NCI-H1092 (cell line): ENCODE results near the gene MED13.
"Not testable (repeated sequence)": the region's sequence is repeated elsewhere in the genome, so short reads cannot be mapped to it uniquely, and the experiment has no call there.

Source experiments
- DNase-seq: peaks from one replicate; lab custom pipeline; 2025; lab: John Stamatoyannopoulos, UW

MED13 gene

GRCh38 chr17:61907361-61907760 is 157.7 kb downstream of the MED13 start:
- no peak for DNase-seq

- no peak for DNase-seq
Measured at GRCh38 chr17:61904094-61904710, 160.9 kb downstream of the MED13 start.

GRCh38 chr17:61903251-61903650 is 161.8 kb downstream of the MED13 start:
- DNase-seq: no peak

DNA sequence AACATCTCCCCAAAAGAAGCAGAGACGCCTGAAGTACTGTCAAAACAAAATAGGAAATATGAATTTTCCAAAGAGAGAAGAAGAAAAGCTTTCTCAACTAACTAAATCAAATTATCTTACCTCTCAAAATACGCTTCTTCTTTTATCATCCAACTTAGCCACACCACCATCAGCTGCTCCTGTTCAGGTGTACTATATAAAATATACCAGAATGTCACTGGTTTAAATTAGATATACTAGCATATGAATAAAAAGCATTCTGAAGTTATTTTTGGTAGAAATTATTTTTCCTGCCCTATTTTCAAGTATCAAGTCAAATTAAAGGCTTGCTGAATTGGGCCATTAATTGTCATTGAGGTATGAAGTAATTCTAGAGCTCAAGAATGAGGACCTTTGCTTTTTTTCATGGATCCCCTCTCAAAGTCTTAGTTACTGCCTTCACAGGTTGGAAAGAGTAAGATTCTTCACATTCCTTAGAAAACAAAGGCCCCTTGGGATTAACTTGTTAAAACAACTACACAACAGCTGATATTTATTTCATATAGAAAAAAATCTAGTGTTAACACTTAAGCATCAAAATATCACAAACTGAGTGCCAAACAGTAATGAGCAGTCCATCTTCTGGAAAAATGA is 167.4 kb downstream of the MED13 start:
- no peak for DNase-seq

GRCh38 chr17:61895391-61895790 is 169.7 kb downstream of the MED13 start:
- DNase-seq: no peak

DNA sequence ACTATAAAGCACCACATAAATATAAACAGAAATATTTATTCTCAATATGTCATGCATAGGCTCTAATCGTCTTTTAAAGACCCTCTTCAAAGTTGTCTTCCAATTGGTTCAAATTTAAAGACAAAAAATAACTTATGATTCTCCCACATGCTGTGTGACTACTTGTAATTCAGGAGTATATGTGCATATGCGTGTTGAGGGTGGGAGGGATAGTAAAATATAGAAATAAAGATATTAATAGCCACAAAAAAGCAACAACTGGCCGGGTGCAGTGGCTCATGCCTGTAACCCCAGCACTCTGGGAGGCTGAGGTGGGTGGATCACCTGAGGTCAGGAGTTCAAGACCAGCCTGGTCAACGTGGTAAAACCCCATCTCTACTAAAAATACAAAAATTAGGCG is 170.8 kb downstream of the MED13 start:
- not testable (repeated sequence) for DNase-seq
